ENCODE measurements around the gene CACNA1E.

CACNA1E gene

GRCh38 chr1:181680332-181680731 is 197.0 kb downstream of the CACNA1E start:
- H3K27ac ChIP-seq, result no peak overlapping the region
- TF ChIP-seq CTCF (conservative IDR thresholded peaks at IDR 0.05), result no peak

DNA sequence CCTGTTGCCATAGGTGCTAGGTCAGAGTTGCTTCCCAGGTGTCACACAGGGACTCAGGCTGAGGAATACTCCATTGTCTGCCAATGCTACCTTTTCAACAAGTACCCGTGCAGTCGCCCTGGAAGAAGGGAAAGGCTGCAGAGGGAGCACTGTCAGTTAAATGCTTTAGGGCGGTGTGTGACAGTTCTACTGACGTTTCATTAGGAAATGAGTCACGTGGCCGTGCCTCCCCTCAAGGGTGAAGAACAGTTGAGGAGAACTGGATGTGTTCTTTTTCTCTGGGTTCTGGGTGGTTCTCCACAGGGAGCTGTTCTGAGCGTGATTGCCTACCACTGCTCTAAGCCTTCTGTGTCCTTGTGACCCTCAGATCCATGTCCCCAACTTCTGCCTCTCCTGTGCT is 197.6 kb downstream of the CACNA1E start:
- no peak for TF ChIP-seq CTCF (conservative IDR thresholded peaks at IDR 0.05)
- H3K27ac ChIP-seq, result no peak overlapping the region

DNA sequence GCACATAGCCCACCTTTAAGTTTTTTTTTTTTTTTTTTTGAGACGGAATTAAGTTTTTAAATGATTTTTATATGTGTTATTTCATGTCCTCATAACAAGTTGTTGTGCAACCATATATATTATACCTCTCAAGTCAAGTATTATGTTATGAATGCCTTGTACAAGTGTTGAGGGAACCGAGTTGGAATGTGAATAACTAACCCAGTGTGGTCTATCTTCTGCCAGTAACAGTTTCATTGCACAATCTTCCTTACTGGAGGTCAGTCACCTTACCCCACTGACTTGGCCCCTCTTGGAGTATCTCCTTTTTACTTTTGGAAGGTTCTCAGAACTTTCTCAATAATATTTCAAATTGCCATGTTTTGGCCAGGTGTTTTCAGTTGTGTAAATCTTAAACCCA is 201.9 kb downstream of the CACNA1E start:
- no peak for TF ChIP-seq CTCF (conservative IDR thresholded peaks at IDR 0.05)
- H3K27ac ChIP-seq, result no peak overlapping the region

DNA sequence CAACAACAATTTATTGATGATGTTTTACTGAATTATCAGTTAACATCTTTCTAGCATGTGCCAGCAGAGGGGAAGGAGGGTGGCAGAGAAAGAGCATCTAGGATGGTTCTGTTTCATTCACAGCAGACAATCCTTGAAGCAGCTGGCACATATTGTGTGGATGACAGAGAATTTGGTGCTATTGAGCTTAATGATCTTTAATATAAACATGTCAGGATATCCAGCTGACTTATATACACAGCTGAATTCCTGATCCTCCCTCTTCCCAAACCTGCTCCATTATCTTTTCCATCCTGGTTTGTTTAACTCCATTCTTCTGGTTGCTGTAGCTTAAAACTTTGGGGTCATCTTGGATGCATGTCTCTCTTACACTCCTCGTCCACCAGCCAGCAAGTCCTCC is 218.6 kb downstream of the CACNA1E start:
- no peak overlapping the region for H3K27ac ChIP-seq
- TF ChIP-seq CTCF (conservative IDR thresholded peaks at IDR 0.05), result no peak

DNA sequence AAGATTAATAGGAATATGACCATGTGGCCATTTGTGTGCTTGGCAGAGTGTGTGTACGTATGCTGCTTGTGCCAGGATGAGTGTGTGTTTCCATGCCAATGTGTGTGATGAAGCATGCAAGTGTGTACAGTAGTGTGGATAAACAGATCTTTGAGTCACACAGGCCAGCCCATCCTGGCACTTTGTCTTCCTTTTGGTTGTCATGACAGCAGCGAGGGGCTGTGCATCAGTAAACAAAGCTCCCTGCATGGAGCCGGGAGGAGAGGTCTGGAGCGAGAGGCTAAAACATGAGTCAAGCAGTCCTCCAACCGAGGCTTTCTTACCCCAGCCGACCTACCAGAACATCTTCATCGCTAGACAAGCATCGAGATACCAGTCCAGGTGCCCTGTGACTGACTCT is 221.2 kb downstream of the CACNA1E start:
- H3K27ac ChIP-seq, result no peak overlapping the region
- no peak for TF ChIP-seq CTCF (conservative IDR thresholded peaks at IDR 0.05)

- H3K27ac ChIP-seq, result no peak overlapping the region
- no peak for TF ChIP-seq CTCF (conservative IDR thresholded peaks at IDR 0.05)
Measured at GRCh38 chr1:181711820-181712219, 228.5 kb downstream of the CACNA1E start.

DNA sequence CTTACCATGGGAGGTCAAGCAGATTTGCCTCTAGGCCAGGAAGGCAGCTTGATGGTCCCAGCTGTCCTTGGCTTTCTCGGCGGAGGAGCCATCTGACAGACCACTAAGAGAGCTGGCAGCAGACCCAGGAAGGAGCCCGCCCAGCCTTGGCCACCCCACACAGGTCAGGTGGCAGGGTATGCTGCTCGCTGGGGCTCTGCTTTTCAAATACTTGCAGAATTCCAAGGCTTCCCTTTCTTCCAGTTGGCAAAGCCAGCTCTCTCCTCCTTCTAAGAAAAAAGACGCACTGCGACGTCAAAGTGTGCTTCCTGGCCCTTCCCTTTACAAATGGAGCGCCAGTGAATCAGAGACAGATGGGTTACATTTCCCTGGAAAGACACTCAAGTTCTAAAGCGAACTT is 229.4 kb downstream of the CACNA1E start:
- H3K27ac ChIP-seq, result no peak overlapping the region
- TF ChIP-seq CTCF (conservative IDR thresholded peaks at IDR 0.05), result no peak

- TF ChIP-seq CTCF (conservative IDR thresholded peaks at IDR 0.05), result no peak
- H3K27ac ChIP-seq, result no peak overlapping the region
Measured at GRCh38 chr1:181714428-181714827, 231.1 kb downstream of the CACNA1E start.

Measured in VCaP (cell line).